SW 1271 (cell line): Measurements from ENCODE around the gene MSRB3.

Source experiments
- DNase-seq, 2 experiments: peaks; one replicate each; lab custom pipeline; 2025; lab: John Stamatoyannopoulos, UW

Gene MSRB3

DNA sequence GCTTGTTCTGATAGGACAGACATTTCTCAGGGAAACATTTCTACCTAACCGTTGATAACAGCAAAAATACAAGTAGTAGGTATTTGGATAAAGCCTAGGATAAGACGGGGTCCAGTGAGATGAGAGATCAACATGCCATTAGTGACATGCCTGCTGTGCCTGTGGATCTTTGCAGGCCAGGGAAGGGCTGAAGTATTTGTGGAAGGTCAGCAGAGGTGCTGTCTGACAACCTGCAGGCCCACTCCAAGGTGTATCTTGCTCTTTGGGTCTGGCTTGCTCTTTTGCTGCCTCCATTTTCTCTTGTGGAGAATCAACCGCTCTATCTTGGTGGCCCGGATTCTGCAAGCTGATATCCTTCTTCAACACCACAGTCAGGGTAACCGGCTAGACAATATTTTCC lies 46.7 kb downstream of the MSRB3 start:
- no peak for DNase-seq

- DNase-seq, result no peak
These were observed 48.1 kb downstream of the MSRB3 start for GRCh38 chr12:65326616-65327015.

DNA sequence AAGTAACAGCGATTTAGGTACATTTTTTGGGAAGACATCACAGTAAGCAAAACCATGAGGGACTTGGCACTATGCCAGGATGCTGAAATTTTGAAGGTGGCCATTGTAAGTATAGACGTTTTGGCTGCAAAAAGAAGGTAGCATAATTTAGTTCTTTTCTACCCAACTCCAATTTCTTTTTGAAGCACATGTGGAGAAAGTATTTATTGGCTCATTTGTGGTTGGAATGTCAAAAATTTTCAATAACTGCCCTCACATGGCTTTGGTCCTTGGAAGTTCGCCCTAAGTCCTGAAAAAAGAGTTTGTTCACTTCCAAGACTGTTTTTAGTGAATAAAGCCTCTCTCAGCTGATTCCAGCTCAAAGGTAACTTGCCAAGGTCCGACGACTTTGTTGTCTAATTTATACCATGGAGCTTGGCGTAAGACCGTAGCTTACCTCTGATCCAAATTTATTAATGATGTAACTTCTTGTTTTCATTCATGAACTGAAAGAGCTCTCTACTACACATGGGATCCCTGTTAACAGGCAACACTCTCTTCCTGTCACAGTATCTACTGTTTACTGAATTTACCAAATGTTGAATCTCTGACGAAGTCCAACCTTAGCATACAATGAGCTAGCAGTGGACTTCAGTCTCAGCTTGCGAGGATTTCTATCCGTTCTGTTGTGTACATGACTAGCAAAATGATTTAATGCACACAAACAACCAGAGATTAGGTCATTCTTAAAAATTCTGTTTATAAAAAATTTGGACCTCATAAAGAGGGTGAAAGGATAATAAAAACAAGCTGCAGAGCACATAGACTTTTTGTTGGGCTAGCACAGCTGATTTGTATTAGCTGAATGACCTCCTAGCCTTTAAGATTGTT lies 49.0 kb downstream of the MSRB3 start:
- no peak for DNase-seq

DNA sequence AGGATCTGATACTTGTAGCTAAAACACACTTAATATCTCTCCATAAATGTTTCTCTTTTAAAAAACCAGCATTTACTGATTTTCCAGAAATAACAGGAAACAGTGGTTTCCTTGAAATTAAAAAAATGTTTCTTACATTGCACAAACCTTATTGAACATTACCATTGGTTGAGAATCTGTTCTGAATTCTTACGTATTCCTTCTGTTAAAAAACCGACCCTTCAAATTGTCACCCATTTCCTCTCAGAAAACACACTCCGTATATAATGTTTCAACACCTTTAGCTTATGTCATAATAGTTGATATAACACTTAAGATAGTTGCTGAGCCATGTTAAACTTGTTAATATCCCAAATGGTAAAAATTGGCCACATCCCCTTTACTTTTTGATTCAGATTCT lies 51.2 kb downstream of the MSRB3 start:
- no peak for DNase-seq

GRCh38 chr12:65330331-65330730 lies 51.8 kb downstream of the MSRB3 start:
- DNase-seq, result no peak

- DNase-seq, result no peak
These were observed 53.0 kb downstream of the MSRB3 start for GRCh38 chr12:65331456-65331855.

DNA sequence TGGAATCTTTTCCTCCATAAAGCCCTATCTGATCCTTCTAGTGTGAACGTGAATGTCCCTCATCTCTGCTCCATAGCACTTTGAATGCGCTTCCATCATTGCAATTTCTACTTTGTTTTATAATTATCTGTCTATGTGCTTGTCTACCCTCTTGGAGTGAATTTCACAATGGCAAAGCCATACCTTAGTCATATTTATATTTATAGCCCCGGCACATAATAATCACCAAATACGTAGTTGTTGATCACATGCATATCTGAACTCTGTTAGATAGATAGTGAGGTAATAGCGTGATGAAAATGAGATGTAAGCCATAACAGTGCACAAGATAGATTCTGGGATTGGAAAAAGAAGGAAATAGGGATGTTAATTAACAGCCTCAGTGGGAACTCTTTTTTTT lies 55.2 kb downstream of the MSRB3 start:
- DNase-seq, result no peak

DNA sequence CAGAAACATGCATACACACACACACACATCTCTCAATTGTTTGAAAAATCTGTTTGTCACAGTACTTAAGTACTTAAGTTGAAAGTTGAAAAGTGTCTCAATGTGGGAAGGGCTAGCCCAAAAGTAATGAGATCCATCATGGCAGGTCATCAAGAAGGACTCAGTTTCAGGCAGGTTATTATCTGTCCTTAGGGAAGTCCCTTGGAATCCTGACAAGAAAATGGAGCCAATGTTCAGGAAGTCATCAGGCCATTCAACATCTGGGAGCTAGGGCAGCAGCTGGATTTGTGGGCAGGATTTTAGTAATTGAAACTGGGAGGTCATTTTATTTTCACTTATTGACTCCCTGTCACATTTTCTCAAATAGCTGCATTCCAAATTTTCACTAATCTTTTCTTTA lies 56.0 kb downstream of the MSRB3 start:
- no peak for DNase-seq

- peak in 1 of 2 experiments; percentile 19 for DNase-seq
These were observed 56.7 kb downstream of the MSRB3 start for GRCh38 chr12:65335021-65335714.

- DNase-seq, result no peak
These were observed 57.5 kb downstream of the MSRB3 start for GRCh38 chr12:65335981-65336380.

GRCh38 chr12:65339161-65339560 lies 60.7 kb downstream of the MSRB3 start:
- peak in 1 of 2 experiments; percentile 24 for DNase-seq

GRCh38 chr12:65343230-65343629 lies 64.7 kb downstream of the MSRB3 start:
- DNase-seq, result no peak

DNA sequence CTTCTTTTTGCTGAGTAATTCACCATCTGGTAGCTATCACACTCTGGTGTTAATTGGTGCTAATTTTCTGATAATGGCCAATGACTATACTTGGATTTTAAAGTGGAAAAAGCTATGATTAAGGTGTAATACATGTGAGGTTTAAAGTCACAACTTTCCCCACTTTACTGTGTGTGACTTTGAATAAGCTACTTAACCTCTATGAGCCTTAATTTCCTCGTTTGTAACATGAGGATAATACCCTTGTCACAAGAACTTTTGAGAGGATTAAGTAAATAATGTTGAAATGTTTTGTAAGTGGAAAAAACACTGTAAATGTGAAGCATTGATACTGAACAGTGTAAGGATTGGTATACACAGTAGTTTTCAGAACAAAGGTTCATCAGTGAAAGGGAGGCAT lies 65.3 kb downstream of the MSRB3 start:
- DNase-seq, result no peak

DNA sequence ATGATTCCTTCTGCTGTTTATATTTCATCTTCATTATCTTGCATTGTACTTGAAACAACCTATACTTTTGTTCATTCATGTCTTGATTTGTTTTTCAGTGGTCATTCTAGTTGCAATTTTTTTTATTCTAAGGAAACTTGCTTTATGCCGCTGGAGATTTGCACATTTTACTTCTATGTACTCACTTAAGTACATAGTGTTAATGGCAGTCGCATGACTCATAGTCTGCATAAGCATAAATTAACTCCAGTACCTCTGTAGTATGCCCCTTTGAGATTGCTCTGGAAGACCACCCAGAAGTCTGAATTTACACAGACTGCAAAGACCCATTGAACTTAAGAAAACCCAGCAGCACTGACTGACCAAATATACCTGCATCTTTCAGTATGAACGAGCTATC lies 77.0 kb downstream of the MSRB3 start:
- no peak for DNase-seq

GRCh38 chr12:65362234-65363031 lies 84.0 kb downstream of the MSRB3 start:
- no peak for DNase-seq

GRCh38 chr12:65364046-65364445 lies 85.6 kb downstream of the MSRB3 start:
- DNase-seq, result no peak

DNA sequence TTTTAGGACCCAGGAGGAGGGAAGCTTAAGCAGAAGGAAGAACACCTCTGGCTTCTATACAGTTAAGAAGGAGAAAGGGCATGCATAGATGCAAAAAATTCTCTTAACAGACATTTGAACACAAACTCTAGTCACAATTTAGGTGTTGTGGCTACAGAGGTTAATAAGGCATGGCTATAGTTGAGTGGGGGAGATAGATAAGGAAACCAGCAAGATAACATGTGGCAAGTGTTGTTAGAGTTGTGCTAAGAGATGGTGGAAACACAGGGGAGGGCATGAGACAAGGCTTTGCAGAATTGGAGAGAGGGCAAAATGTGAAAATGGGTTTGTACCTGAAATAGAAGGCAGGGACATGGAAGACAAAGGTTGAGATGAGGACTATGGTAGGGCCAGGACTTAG lies 88.9 kb downstream of the MSRB3 start:
- DNase-seq, result no peak

DNA sequence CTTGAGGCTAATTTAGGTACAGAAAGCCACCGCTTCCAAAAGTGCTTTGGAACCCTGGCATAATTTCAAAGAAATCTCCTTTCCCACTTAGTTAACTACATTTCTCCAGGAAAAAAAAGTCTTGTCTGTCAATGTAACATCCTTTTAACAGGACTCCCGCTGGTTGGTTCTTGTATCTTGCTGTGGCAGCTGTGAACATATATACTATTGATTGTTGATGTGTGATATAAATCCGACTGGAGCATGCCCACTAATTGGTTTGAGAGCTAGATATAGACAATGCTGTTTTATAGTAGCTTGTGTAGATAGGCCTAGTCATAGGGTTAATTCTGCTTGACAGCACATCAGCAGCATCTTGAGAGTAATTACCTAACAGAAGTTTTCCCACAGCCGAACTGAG lies 89.6 kb downstream of the MSRB3 start:
- no peak for DNase-seq

DNA sequence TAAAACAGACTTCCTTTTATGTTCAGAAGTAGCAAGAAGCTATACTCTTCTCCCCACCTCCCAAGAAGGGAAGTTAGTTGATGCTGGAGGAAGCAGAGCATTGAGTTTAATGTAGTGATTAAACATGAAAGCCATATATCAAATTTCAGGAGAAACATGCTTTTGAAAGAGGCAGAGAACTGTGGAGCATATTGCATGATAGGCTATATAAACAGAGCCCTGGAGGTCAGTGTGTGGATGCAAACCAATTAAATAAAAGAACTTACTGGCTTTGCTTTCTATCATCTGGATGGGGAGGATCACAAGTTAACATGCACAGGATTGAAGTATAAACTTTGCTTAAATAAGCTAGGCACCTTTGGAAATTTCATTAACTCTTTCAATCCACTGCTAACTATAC lies 94.1 kb downstream of the MSRB3 start:
- DNase-seq, result no peak

GRCh38 chr12:65384240-65384639 lies 105.8 kb downstream of the MSRB3 start:
- no peak for DNase-seq

DNA sequence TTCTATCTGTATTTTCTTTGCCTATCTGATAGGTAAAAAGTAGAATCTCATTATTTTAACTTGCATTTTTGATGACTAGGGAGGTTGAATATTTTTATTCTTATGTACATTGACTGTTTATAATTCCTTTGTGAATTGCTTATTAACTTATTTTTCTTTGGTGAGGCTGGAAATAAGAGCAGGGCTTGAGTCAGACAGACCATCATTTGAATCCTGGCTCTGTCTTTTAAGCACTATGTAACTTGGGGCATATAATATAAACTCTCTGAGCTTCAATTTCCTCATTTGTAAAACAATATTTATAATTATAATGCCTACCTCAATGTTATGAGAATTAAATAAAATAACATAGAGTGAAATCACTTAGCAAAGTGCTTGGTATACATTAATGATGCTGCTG lies 108.9 kb downstream of the MSRB3 start:
- DNase-seq, result no peak

GRCh38 chr12:65389436-65389835 lies 111.0 kb downstream of the MSRB3 start:
- no peak for DNase-seq

DNA sequence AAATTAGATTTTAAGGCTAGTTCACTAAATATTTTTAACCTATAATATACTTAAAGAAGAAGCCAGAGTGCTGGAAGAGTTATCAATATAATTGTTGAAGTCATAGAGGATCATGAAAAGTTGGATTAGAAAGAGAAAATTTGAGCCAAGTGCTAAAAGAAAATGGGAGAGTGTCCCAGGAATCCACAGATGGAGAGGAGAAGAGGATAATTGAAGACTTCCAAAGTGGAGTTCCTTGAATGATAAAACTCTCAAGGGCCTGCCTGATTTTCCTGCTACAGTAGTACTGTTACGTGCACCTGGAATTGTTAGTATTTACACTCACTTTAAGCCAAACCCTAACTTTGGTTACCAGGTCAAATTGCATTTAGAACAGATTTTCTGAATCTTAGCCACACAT lies 113.2 kb downstream of the MSRB3 start:
- no peak for DNase-seq
